BE2C (cell line): ENCODE data around the gene ALKAL2.

Source experiments
- DNase-seq: peaks from one replicate; pipeline ENCODE4 v3.0.0-alpha.2; 2020
- H3K27me3 ChIP-seq: fragments of 250-450 bp; sonication (Bioruptor Pico); 2 replicates; pipeline ENCODE4 v1.5.1; 2020; ENCODE audit warnings: mild to moderate bottlenecking
- H3K36me3 ChIP-seq: fragments of 250-450 bp; sonication (Bioruptor Pico); 2 replicates; pipeline ENCODE4 v1.5.1; 2020; ENCODE audit warnings: mild to moderate bottlenecking
- H3K4me1 ChIP-seq: fragments of 250-450 bp; sonication (Bioruptor Pico); 2 replicates; pipeline ENCODE4 v1.5.1; 2020
- H3K4me3 ChIP-seq: 2 replicates; pipeline ENCODE4 v1.5.1; 2011; ENCODE audit warnings: low read depth, low read length
- H3K9me3 ChIP-seq: fragments of 250-450 bp; sonication (Bioruptor Pico); 2 replicates; pipeline ENCODE4 v1.5.1; 2020
- TF ChIP-seq, protein P1 (sequence below): IDR thresholded peaks from 2 replicates; pipeline ENCODE4 v1.5.1; 2012; ENCODE audit warnings: mild to moderate bottlenecking, low read depth, low read length

The ALKAL2 gene

DNA sequence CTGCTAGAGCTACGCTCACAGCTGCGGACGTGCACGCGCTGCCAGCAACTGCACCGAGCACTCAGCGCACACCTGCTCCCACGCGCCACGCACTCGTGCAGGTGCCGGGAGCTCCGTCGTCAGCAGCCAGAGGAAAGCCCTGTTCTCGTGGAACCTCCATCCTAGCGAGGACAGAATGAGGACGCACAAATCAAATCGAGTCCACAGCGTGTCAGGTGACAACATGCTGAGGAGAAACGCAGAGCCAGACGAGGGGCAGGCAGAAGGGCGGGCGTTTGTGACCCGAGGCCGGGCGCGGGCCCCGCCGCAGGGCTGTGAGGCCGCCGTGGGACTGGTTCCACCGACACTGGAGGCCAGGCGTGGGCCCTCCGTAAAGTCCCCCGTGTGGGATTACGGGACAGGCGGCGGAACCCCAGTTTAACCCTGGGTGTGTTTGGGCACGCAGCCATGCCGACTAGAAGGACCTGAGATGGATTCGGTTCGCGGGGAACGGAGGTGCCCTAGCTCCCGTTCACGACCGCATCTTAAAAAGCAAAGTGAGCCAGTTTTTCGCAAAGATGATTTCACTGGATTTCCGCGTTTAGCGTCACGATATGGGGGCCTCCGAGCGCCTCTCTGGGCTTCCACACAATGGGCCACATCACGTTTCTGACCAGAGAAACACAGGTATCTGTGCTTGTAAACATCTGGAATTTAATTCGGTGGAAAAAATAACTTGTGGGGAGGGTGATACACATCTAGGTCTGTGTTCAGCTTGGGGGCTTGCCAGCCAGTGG lies 26.9 kb upstream of the ALKAL2 start:
- no peak for DNase-seq
- H3K9me3 ChIP-seq = no peaks in the 10 kb centered on the region
- H3K4me1 ChIP-seq = no peaks in the 10 kb centered on the region
- no peaks in the 10 kb centered on the region for H3K36me3 ChIP-seq
- TF ChIP-seq, protein P1, sequence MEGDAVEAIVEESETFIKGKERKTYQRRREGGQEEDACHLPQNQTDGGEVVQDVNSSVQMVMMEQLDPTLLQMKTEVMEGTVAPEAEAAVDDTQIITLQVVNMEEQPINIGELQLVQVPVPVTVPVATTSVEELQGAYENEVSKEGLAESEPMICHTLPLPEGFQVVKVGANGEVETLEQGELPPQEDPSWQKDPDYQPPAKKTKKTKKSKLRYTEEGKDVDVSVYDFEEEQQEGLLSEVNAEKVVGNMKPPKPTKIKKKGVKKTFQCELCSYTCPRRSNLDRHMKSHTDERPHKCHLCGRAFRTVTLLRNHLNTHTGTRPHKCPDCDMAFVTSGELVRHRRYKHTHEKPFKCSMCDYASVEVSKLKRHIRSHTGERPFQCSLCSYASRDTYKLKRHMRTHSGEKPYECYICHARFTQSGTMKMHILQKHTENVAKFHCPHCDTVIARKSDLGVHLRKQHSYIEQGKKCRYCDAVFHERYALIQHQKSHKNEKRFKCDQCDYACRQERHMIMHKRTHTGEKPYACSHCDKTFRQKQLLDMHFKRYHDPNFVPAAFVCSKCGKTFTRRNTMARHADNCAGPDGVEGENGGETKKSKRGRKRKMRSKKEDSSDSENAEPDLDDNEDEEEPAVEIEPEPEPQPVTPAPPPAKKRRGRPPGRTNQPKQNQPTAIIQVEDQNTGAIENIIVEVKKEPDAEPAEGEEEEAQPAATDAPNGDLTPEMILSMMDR = no peak
- H3K27me3 ChIP-seq = no peaks in the 10 kb centered on the region
- no peak overlapping the region for H3K4me3 ChIP-seq

DNA sequence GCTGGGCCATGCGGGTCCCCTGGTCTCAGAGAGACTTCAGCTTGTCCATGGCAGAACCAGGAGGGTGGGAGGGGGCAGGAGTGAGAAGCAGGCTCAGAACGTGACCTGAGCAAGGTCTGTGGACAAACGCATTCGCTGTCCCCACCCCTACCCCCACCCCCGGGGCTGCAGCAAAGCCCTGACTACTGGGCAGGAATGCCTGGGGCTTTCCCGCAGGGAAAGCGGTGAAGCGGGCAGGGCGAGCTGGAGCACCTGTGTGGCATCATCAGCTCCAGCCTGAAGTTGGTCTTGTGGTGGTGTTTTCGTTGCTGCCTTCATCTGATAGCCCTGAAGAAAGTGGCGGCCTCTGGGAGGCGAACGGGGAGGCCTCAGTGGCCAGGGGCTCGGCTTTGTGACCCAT lies 26.1 kb upstream of the ALKAL2 start:
- Histone ChIP-seq H3K4me3 (no peak overlapping the region), H3K36me3 (no peaks in the 10 kb centered on the region), H3K27me3 (no peaks in the 10 kb centered on the region), H3K4me1 (no peaks in the 10 kb centered on the region), H3K9me3 (no peaks in the 10 kb centered on the region)
- DNase-seq = no peak
- TF ChIP-seq, protein P1 = no peak

DNA sequence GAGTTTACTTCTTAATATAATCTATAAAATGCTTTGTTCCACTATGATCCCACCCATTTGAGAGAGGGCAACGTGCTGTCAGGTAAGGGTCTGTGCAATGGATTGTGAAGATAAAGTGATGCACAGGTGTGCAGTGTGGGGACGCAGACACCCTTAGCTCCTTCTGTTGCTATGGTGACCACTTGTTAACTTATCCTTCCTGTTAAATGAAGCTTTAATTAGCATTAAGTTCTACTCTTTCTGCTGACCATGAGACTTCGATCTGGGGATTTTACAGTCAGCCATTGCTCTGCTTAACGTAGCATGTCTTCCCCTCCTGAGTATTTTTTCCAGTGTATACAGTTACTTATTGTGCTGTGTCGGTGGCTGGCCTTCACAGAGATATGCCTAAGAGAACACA lies 23.1 kb upstream of the ALKAL2 start:
- Histone ChIP-seq H3K4me3 (no peak overlapping the region), H3K27me3 (no peaks in the 10 kb centered on the region), H3K4me1 (no peaks in the 10 kb centered on the region), H3K9me3 (no peaks in the 10 kb centered on the region), H3K36me3 (no peaks in the 10 kb centered on the region)
- no peak for DNase-seq
- TF ChIP-seq, protein P1 = no peak

DNA sequence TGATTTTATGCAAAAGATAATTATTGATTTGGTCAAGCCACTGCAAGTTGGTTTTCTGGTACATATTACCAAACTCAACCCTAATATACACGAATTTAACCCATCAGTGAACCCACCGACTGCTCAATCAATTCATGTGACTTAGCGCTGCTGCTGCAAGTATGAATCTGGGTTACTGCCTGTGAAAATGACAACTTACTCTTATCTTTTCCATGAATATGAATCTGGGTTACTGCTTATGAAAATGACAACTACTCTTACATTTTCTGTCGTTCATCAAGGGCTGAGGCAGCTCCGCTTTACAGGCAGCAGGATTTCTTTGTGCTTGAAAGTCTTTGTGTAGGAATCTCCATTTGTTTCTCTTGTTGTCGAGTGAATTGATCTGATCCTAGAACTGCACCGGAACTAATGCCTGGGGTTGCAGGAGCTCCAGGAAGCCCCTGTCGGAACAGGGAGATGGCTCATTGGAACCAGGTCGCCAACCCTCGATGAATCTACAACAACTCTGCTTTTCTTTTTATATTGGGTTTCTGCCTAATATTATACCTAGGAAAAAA lies 22.1 kb upstream of the ALKAL2 start:
- no peak for DNase-seq
- TF ChIP-seq, protein P1 = no peak

DNA sequence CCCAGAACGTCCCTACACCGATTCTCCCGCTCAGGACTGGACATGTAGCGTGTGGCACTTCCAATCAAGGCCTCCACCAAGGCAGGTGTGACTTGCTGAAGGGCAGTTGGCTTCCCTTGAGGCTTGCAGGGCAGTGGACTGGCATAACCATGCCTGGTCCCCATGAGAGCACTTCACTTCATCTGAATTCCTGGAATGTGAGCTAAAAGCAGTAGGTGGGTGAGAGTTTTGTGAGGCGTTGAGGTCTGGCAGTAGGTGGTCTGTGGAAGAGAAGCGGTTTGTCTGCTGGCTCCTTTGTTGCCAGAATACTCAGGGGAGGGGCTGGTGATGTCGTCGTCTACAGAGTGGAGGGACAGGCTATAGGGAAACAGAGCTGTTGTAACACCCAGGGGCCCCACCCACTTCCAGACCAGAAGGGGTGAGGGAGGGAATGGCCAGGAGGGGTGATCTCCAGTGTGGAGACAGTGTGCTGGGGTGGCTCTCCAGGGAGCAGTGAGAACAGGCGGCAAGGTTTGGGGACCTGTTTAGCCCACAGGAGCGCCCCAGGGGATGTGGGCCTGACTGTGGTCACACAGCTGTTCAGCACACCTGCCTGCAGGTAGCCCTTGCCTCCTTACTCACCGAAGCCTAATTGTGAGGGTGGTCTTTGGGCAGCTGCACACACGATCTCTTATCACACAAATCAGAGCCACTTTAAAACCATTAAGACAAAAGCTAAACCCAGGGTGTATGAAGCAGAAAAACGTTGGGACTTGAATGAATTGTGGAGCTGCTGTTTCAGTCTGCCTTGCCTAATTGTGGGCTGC lies 21.5 kb upstream of the ALKAL2 start:
- no peaks in the 10 kb centered on the region for H3K4me1 ChIP-seq
- TF ChIP-seq, protein P1 = no peak
- no peaks in the 10 kb centered on the region for H3K9me3 ChIP-seq
- no peak for DNase-seq
- H3K27me3 ChIP-seq = no peaks in the 10 kb centered on the region
- no peak overlapping the region for H3K4me3 ChIP-seq
- no peaks in the 10 kb centered on the region for H3K36me3 ChIP-seq

More for the DNA sequence above, 22.1 kb upstream of the ALKAL2 start:
- no peaks in the 10 kb centered on the region for H3K36me3 ChIP-seq
- H3K4me1 ChIP-seq = no peaks in the 10 kb centered on the region
- H3K9me3 ChIP-seq = no peaks in the 10 kb centered on the region
- H3K4me3 ChIP-seq = no peak overlapping the region
- no peaks in the 10 kb centered on the region for H3K27me3 ChIP-seq

DNA sequence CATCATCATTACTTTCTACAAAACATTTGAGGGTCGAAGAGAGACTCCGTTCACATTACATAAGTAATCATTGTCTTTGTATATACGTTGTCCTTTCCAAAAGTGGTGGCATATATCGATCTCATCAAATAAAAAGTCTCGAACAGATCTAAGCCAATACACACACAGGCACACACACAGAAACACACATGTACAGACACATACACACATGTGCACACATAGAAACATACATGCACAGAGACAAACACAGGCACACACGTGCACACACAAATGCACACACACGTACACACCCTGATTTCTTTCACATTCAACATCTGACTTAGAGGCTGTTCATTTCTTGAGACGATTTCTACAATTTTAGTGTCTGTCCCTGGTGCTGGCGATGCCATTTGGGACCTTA lies 17.5 kb upstream of the ALKAL2 start:
- H3K27me3 ChIP-seq = no peaks in the 10 kb centered on the region
- H3K36me3 ChIP-seq = no peaks in the 10 kb centered on the region
- no peak for DNase-seq
- no peaks in the 10 kb centered on the region for H3K4me1 ChIP-seq
- H3K9me3 ChIP-seq = no peaks in the 10 kb centered on the region
- TF ChIP-seq, protein P1 = no peak
- H3K4me3 ChIP-seq = no peak overlapping the region
